Measurements from ENCODE around the gene CHURC1.
A peak's percentile ranks its signal among the peaks of the same experiment; 100 is the strongest.

The CHURC1 gene

DNA sequence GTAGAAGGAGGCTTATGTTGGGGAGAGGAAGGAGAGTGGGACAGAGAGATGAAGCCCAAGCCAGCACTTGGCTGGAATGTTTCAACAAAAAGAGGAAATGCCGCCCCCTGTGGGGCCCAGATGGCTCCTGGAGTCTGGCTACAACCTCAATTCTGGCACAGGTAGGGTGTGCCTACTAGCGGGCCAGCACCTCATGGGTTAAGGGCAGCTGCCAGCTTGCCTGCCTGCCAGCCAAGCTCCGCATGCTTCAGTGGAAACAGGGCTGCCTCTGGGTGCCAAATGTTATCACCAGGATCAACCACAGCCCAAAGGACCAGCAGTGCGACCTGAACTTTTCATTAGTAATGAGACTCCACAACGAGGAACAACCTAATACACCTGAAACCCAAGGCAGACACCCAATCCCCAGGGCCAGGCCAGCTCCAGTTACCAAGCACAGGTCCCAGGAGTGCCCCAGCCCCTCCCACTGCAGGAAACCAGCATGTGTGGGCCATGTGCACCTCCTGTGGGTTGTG is 46.6 kb downstream of the CHURC1 start:
- DNase-seq, result no peak

DNA sequence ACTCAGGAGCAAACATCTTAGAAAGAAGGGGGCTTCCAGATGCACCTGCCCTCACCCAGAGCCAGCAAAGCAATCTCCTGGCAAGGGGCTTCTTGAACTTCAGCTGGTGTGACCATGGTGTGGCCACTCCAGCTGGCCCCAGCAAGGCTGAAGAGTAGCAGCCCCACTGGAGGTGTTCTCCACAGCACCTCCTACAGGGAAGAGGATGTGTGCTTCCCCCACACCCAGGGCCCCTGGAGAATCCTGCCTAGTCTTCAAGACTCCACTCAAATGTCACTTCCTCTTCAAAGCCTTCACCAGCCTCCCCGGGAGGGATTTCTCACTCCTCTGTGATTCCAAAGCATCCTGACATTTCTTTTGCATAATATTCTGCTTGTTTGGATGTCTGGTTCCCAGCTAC is 49.4 kb downstream of the CHURC1 start:
- DNase-seq, result no peak

DNA sequence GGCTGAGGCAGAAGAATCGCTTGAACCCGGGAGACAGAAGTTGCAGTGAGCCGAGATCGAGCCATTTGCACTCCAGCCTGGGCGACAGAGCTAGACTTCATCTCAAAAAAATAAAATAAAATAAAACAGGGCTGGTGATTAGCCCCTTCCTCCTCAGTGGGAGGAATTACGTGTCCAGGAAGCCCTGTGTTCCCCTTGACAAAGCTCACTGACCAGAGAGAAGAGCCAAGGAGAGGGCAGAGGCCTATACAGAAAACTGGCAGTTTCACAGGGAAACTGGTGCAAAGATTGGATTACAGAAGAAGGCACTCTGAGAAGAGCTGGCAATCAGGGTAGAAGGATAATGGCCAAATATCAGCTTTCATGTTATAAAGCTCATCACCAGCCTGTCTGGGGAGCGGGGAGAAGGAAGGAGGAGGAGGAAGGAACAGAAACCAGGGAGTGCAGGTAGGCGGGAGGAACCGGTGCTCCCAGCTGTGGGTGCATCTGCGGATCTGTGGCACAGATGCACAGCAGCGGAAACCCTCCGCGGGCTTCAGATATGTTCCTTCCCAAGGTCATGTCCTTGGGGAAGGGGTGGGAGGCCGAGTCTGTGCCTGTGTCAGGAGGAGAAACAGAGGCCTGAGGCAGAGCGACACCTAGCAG is 51.2 kb downstream of the CHURC1 start:
- no peak for DNase-seq

DNA sequence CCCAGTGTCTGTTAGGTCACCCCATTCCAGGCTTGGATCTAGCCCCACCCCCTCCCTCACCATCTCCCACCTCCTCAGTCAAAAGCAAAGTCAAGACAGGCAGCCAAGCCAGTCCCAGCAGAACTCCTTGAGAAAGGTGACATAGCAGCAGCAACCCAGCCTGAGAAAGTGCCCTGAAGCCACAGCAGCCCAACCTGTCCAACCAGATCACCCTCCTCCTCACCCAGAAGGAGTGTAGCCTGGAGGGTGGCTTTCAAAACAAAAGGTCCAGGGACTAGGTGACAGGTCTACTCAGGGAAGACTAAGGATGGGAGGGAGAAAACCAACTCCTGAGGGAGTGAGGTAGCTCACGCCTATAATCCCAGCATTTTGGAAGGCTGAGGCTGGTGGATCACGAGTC is 52.7 kb downstream of the CHURC1 start:
- DNase-seq, result no peak

DNA sequence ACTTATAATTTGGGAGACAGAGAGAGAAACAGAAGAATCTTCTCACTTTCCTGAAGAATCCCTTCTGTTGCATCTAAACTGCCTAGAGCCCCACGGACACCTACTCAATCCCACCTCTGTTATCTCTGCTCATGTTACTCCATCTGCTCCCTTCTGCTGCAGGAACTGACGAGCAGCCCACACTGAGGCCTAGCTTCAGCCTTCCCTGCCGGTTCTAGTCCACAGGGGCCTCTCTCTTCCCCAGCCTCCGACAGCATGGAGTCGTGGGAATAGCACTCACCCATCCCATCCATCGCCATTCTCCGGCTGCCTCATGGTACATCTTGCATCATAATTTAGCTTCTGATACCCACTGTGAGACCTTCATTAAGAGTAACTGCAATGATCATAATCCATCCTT is 53.9 kb downstream of the CHURC1 start:
- DNase-seq, result no peak

DNA sequence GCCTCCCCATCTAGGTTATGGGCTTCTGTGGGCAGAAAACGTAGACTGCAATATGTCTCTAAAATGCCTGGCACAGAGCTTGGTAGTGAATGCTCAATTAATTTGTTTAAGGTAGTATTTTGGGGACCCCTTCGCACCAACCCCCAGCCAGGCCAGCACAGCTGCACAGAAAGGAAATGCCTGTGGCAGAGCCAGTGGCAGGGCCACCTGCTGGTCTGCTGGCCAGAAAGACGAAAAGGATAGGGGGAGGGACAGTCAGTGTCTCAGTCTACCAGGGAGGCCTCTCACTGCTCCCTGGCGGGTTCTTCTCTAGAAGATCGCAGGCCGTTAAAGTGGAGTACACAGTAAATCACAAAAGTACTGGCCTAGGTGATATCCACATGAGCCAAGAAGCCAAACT is 54.4 kb downstream of the CHURC1 start:
- no peak for DNase-seq

DNA sequence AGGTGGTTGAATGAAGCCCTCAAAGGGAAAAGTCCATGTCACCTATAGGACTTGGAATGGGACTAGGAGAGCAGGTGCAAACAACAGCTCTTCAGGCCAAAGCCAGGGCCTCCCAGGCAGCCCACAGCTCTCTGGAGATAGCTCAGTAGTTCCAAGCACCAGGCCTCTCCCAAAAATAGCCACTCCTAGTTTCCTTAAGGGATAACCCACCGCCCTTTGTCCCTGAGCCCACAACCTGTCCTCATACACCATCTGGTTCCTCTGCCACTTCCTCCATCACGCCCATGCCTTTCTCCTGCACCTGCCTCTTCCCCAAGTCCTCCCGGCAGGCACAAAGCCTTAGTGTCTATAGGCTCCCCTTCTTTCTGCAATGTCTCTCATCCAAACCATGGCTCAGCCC is 55.8 kb downstream of the CHURC1 start:
- no peak for DNase-seq

DNA sequence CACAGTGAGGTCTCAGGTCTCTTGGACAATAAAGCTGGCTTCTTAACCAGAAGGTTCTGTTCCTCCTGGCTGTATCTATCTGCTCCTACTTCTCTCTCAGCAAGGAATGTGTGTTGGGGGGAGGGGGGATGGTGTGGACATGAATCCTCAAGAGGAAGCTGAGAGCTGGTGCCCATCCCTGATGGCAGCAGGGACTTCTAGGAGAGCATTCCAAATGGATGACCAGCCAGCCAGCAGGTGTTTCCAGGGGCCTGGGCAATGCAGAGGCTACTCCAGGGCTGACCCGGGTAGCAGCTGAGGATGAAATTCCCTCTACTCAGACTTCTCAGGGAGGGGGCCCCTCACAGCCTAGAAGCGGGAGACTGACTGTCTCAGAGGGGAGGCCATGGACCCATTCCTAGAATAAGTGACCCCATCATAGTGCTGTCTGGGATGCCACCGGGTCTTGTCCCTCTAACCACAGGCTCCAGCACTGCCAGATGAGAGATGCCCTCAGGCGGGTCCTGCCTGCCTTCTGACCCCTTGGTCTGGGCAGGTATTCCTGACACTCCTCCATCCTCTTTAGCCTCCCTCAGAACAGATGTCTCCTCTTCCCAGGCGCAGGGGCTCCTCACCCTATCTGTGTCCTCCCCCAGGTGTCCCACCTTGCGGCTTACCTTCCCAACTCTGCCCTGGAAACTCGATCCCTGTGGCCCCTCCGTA is 56.7 kb downstream of the CHURC1 start:
- no peak for DNase-seq

DNA sequence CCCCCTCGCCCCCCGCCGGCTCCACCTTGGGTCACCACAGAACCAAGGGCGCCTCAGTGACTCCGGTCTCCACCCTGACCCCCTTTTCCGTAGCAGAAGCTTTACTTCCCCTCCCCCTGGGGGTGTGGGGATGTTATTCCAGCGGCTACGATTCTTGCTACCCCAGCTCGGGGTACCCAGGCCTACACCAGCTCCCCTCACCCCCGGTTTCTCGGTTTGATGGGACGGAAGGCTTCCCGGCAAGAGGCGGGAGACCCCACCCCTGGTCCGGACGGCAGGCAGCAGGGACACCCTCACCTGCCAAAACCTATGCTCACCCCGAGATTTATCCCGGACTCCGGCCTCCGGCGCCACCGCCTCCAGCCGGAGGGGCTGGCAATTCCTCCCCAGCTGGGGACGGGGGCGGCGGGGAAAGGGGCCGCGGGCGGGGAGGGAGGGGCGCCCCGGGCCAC is 57.3 kb downstream of the CHURC1 start:
- no peak for DNase-seq

DNA sequence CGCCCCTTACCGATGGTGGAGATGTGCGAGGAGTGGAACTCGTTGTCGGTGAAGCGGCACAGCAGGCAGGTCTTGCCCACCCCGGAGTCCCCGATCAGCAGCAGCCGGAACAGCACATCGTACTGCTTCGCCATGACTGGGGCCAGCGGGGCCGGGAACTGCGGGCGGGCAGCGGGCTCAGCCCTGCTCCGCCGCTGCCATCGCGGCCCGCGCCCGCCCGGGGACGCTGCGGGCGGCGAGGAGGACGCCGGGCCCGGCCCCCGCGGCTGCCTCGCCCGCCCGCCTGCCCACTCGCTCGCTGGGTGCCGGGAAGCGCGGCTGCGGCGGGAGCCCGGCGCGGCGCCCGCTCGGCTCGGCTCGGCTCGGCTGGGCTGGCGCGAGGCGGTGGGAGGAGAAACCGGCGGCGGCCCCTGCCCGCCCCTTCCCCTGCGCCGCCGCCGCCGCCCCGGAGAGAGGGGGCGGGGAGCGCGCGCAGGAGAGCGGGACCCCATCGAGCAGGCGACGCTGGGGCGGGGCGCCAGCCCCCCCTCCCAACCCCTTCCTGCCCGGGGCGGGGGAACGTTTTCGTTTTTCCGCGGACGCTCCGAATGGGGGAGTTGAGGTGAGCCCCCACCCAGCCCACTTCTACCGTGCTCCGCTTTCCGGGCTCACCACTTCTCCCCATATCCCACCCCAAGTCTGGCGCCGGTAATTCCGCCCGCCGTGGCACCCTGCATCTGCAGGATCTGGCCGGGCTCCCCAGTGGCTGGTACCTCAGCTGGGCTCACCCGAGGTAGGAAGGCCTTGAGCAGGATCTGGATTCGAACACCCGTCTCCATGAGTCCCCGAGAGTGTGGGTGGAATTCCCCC is 57.9 kb downstream of the CHURC1 start, which contains the start of gene RAB15:
Gene RAB15, minus strand, starts transcription at position 394 of the 849 bp plus-strand sequence. Its CDS starts 260 bp downstream, at position 134.
- peak; percentile 53 for DNase-seq

DNA sequence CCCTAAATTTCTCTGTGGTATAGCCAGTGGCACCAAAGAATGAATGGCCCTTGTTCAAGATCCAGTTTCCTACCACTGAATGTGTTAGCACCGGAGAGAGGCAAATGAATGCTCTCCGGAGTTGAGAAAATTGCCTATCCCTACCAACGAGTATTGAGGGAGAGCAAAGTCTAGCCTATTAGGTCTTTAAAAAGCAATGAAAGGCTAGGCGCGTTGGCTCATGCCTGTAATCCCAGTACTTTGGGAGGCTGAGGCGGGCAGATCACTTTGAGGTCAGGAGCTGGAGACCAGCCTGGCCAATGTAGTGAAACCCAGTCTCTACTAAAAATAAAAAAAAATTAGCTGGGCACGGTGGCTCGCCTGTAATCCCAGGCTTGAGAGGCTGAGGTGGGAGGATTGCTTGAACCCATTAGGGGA is 58.8 kb downstream of the CHURC1 start:
- DNase-seq, result no peak

DNA sequence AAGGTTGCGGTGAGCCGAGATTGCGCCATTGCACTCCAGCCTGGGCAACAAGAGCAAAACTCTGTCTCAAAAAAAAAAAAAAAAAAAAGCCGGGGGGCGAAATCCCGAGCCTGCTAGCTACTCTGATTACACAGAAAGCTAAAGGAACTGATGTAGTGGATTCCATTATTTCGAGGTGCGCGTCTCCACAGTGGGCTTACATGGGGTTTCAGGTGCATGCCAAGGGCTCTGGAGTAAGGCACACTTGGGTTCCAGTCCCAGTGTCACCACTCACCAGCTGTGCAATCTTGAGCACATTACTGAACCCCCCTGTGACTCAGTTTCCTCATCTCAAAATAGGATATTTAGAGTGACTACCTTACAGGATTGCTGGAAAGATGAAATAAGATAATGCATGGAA is 59.6 kb downstream of the CHURC1 start:
- DNase-seq, result no peak

DNA sequence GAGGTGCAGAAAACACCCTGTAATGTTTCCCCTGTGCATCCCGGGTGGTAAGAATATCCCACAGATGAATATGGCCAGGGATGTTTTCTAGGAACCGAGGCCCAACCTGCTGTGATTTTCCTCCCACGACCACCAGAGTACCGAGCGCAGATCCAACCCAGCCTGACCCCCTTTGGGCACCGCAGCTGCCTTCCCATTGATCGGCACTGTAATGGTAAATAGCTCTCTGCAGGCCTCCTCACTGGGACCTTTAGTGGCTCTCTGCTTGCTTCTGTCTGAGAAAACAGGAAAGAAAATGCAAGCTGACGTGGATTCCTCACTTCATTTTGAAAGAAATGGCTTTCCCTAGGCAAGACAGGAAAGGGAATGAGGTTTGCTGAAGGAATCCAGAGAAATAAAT is 60.3 kb downstream of the CHURC1 start:
- DNase-seq, result no peak

DNA sequence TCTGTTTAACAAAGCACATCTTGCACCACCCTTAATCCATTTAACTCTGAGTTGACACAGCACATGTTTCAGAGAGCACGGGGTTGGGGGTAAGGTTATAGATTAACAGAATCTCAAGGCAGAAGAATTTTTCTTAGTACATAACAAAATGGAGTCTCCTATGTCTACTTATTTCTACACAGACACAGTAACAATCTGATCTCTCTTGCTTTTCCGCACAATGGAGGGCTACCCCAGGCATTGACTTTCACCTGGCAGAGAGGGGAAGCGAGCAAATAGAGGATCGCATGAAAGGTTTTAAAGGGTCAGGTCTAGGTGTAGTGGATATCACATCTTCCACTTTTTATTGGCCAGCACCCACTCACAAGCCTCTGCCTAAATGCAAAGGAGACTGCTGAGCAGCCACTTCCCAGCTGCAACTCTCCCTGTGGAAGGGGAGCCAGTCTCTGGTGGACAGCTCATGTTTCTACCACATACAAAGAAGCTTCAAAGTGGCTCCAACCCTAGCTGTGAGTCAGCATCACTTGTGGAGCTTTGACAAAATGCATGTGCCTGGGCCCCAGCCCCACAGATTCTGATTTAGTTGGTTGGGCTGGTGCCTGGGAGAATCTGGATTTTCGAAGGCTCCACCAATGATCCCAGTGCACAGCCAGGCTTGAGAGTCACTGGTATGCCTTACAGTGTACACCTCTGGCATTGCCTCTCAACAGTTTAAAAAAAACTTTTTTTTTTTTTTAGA is 65.2 kb downstream of the CHURC1 start:
- no peak for DNase-seq

DNA sequence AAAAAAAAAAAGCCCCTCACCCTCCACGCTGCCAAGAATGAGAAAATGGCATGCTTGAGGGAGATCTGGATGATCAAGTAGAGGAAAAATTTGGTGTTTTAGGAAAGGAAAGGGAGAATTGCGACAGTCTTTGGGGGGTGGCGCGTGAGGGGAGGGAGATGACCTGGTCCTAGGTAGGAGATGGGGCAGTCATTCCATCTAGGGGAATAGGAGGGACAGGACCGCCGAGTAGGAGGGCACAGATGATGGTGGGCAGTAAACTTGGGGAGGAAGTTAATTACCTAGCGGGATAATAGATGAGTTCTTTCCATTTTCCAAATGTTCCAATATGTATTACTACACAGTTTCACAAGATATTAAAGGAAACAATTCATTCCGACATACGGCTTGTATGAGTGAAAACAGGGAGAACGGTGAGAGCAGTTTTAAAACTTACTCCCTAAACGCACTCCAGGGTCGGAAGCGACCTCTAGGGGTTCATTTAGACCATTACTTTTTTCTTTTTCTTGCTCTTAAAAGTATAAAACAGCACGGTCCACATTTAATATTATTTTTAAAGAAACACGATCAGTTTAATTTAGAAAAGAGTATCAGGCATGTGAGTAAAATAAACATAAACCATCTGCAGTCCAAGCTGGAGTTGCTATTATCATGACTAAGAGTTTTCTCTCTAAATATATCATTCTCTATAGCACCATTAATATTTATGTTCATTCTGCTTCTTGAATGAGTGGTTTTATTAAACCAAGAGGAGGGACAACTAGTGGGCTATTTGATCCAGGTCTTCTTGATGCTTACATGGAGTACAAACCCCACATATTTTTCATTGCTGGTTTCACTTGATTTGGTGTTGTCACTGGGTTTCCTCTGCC is 69.4 kb downstream of the CHURC1 start:
- DNase-seq, result peak; percentile 35

All from stimulated activated CD4-positive, alpha-beta T cell treated with anti-CD3 and anti-CD28 coated beads, Interleukin-15, amount 100 ng/mL, for 24 hours (primary cell).